ENCODE results near the gene SF3B3. TPM values are rescaled to one million over a fixed set of nuclear protein-coding genes. Genes with fewer than 3 reads are reported as not detected.

Gene SF3B3
- total and polyA plus RNA-seq, 2 donors (not counting 3 experiments of a cell fraction or from before 2014, with no cell fraction given) = 167 to 324 TPM

GRCh38 chr16:70579248-70579647 is 55.6 kb downstream of the SF3B3 start:
- H3K4me1 ChIP-seq (ENCODE audit: control insufficient read depth, extremely low read depth, insufficient read depth, low read length) = peaks cover 31% of the 10 kb centered on the region
- CTCF ChIA-PET = interaction anchor here (1.0 to 1.2 kb wide), 2 partner anchors 70 to 74 kb away, joined by 4 read pairs; no protein-coding TSS in a partner anchor
- no peak for DNase-seq (ENCODE audit: low read depth, low spot score)
- H3K27ac ChIP-seq (ENCODE audit: insufficient read depth, low read depth, low read length) = no peak overlapping the region
- POLR2A ChIA-PET = interaction anchor here (1.0 kb wide), 1 partner anchor 73 kb away, joined by 3 read pairs; no protein-coding TSS in a partner anchor
- peaks cover 2% of the 10 kb centered on the region for H3K79me2 ChIP-seq (ENCODE audit: control insufficient read depth, insufficient read depth, low read length)
- dilution Hi-C loops (cut with MboI; ENCODE audit: extremely low pct_ligation_motif_present, low sequenced_read_pairs) = no loop called here
- no TSS peak for BruUV-seq (replicated peaks)
- FAIRE-seq = peak; percentile 4
- H3K9ac ChIP-seq (replicated peaks; ENCODE audit: extremely low read depth, insufficient read depth, low read length) = no peak overlapping the region
- TF ChIP-seq JUN (IDR thresholded peaks at IDR 0.05; ENCODE audit: borderline replicate concordance, insufficient read depth, insufficient read length, low read depth) = no peak
- TF ChIP-seq MAX (IDR thresholded peaks at IDR 0.05; ENCODE audit: insufficient read depth, insufficient read length) = no peak
- no peak for TF ChIP-seq EZH2 (IDR thresholded peaks at IDR 0.05; ENCODE audit: borderline replicate concordance, low read depth, low read length, severe bottlenecking)
- no peak for TF ChIP-seq POLR2AphosphoS5 (IDR thresholded peaks at IDR 0.05; ENCODE audit: insufficient read depth, low read depth, low read length)
- TF ChIP-seq CTCF (IDR thresholded peaks at IDR 0.05; ENCODE audit: extremely low read depth in 1 of 2, insufficient read depth in 1 of 2, low read depth in 1 of 2, low read length in 2 of 2) = no peak
- no peak for TF ChIP-seq POLR2A (IDR thresholded peaks at IDR 0.05; ENCODE audit: low read depth, low read length)
- TF ChIP-seq GATA2 (IDR thresholded peaks at IDR 0.05; ENCODE audit: insufficient read depth, insufficient read length, low read depth, low read length) = no peak
- no peak for TF ChIP-seq FOS (IDR thresholded peaks at IDR 0.05; ENCODE audit: borderline replicate concordance, insufficient read depth, low read length)
- no peak for TF ChIP-seq MYC (IDR thresholded peaks at IDR 0.05; ENCODE audit: low read depth, low read length)
- H3K4me3 ChIP-seq (replicated peaks in 1 of 3; ENCODE audit: insufficient read depth in 1 of 3, low read depth in 1 of 3, low read length in 3 of 3) = no peak overlapping the region
- H2AFZ ChIP-seq (ENCODE audit: low read depth, low read length) = no peak overlapping the region
- no peaks in the 10 kb centered on the region for H3K27me3 ChIP-seq (ENCODE audit: control insufficient read depth in 2 of 2, insufficient read depth in 2 of 2, low read length in 2 of 2)
- H4K20me1 ChIP-seq (replicated peaks; ENCODE audit: control insufficient read depth, extremely low read depth, insufficient read depth, low read length) = no peaks in the 10 kb centered on the region
- no peaks in the 10 kb centered on the region for H3K9me3 ChIP-seq (replicated peaks; ENCODE audit: control insufficient read depth, insufficient read depth, low read length)
- intact Hi-C loops (cut with micrococcal nuclease) = loop anchor here (10.0 kb wide), 1 partner anchor 196 kb away; no protein-coding TSS in a partner anchor
- H3K36me3 ChIP-seq (ENCODE audit: control insufficient read depth in 2 of 2, extremely low read depth in 1 of 2, insufficient read depth in 2 of 2, low read length in 2 of 2) = no peaks in the 10 kb centered on the region
- no peak overlapping the region for H3K4me2 ChIP-seq (ENCODE audit: insufficient read depth, low read length)
- no peaks in the 10 kb centered on the region for H3K9me1 ChIP-seq (replicated peaks; ENCODE audit: control insufficient read depth, extremely low read depth, insufficient read depth, low read length)

Measured in endothelial cell of umbilical vein (primary cell).